K562 (cell line): ENCODE measurements around the gene SCARF1. TPM values are rescaled to one million over a fixed set of nuclear protein-coding genes. Genes with fewer than 3 reads are reported as not detected.

Source experiments
- BCL6 ChIP-seq: fragments of 250-450 bp; sonication (Bioruptor Pico); IDR thresholded peaks from 2 replicates; pipeline ENCODE4 v1.4.0; 2020
- DEAF1 ChIP-seq: fragments of 450-650 bp; formaldehyde crosslinking; IDR thresholded peaks from 2 replicates; pipeline ENCODE4 v1.4.0; 2020; ENCODE audit warnings: mild to moderate bottlenecking, moderate library complexity
- HMGN3 ChIP-seq: IDR thresholded peaks from 2 replicates; pipeline ENCODE4 v1.6.1; 2011; ENCODE audit warnings: borderline replicate concordance, low read depth, mild to moderate bottlenecking, mixed read lengths, low read length; ENCODE audit not compliant: insufficient read length; ENCODE audit errors: extremely low read depth
- JUN ChIP-seq, 2 experiments: sonication (generic) in 1 of 2; formaldehyde crosslinking in 1 of 2; IDR thresholded peaks; 2 replicates each; pipeline versions ENCODE4 v1.6.1 to v1.8.0; 2012 to 2022; ENCODE audit warnings: borderline replicate concordance in 2 of 2, mild to moderate bottlenecking in 2 of 2, improper control_type of control experiment in 1 of 2, low read depth in 1 of 2, low read length in 1 of 2, missing genetic modification reagents in 1 of 2
- PHB2 ChIP-seq: fragments of 450-650 bp; IDR thresholded peaks from 2 replicates; pipeline ENCODE4 v1.6.1; 2017; ENCODE audit warnings: low read depth
- SREBF2 ChIP-seq: sonication (generic); formaldehyde crosslinking; IDR thresholded peaks from 2 replicates; pipeline ENCODE4 v1.4.0; 2020; ENCODE audit warnings: mild to moderate bottlenecking, missing genetic modification reagents
- TSC22D4 ChIP-seq: fragments of 450-650 bp; IDR thresholded peaks from 2 replicates; pipeline ENCODE4 v1.6.1; 2016; ENCODE audit warnings: missing genetic modification characterization, missing biosample characterization, control low read depth
- ZKSCAN3 ChIP-seq: fragments of 250-450 bp; sonication (Bioruptor Pico); IDR thresholded peaks from 2 replicates; pipeline ENCODE4 v1.4.0; 2020
- ZNF77 ChIP-seq: fragments of 250-450 bp; sonication (Bioruptor Pico); IDR thresholded peaks from 2 replicates; pipeline ENCODE4 v1.5.0; 2020
- polyA plus RNA-seq, 8 experiments: library from polyadenylated mRNA; depleted of rRNA in 4 of 8; stranded (reverse) in 5 of 8; unstranded in 3 of 8; fragments of >200 nt; fragmentation: Nextera tagmentation in 2 of 8; fragmentation: Illumina TruSeq in 1 of 8; extraction: Ambion mirVana in 2 of 8; extraction: Trizol in 1 of 8; gene quantifications; 2 replicates each; pipeline versions ENCODE4 v1.2.1 to v1.2.3, GENCODE V29; 2011 to 2014; ENCODE audit warnings: inconsistent platforms in 1 of 8, missing spikeins in 1 of 8
- total RNA-seq, 7 experiments: library from RNA; depleted of rRNA in 6 of 7; stranded (reverse); fragments of >200 nt in 6 of 7; fragmentation: Illumina TruSeq in 2 of 7; extraction: Trizol in 2 of 7; gene quantifications; 2 replicates each; pipeline versions ENCODE4 v1.2.1 to v1.2.3, GENCODE V29; 2011 to 2021; ENCODE audit warnings: low replicate concordance in 1 of 7
- TF ChIP-seq, protein P1 (sequence below), 2 experiments: fragments of 450-650 bp; IDR thresholded peaks; 2 replicates each; pipeline ENCODE4 v1.6.1; 2018; ENCODE audit warnings: mild to moderate bottlenecking in 2 of 2, low read depth in 1 of 2; ENCODE audit not compliant: partially characterized antibody in 2 of 2
- TF ChIP-seq, protein P2 (sequence below), 2 experiments: IDR thresholded peaks; 2 replicates each; pipeline ENCODE4 v1.6.1; 2012; ENCODE audit warnings: improper control_type of control experiment in 2 of 2, low read depth in 2 of 2, low read length in 2 of 2, borderline replicate concordance in 1 of 2
- TF ChIP-seq, protein P3 (sequence below): fragments of 250-450 bp; sonication (Bioruptor Pico); IDR thresholded peaks from 2 replicates; pipeline ENCODE4 v1.4.0; 2020; ENCODE audit warnings: mild to moderate bottlenecking
- TF ChIP-seq, protein P4 (sequence below): fragments of 250-450 bp; sonication (Bioruptor Pico); IDR thresholded peaks from 2 replicates; pipeline ENCODE4 v1.6.1; 2021; ENCODE audit warnings: mild to moderate bottlenecking

Gene SCARF1
- total and polyA plus RNA-seq, 9 of the 15 experiments (the other 6 are each of a cell fraction or from before 2014, with no cell fraction given), result 0.04 to 2.1 (median 0.63) TPM

DNA sequence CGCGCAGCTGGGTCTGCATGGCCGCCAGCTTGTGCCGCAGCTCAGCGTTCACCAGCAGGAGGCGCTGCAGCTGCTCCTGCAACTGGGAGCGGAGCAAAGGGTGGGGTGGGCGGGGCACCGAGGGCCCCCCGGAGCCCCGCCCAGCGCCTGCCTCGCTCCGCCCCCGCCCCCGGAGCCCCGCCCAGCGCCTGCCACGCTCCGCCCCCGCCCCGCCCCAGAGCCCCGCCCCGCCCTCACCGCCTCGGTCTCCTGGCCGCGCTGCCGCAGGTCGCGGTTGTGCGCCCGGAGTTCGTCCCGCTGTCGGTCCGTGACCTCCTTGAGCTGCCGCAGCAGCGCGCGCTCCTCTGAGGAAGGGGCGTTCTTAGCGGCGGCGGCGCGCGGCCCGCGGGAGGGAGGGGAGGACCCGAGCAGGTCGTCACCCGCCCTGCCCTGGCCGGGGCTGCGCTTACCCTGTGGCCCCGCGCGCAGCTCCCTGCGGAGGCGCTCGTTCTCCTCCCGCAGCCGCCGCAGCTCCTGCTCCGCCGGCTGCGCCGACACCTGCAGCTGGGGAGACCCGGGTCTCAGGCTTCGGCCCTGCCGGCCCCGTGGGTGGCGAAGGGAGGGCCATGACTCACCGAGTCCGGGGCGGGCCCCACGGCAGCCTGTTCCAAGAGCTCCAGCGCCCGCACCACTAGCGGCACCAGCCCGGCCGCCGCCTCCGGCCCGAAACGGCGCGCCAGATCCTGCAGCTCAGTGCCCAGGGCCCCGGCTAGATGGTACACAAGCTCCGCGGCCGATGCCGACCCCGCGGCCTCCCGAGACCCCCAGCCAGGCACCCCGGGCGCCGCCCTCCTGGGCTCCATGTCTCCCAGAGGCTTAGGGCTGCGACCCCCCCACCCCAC lies 3.7 kb upstream of the SCARF1 start (continued):
- TF ChIP-seq, protein P1, sequence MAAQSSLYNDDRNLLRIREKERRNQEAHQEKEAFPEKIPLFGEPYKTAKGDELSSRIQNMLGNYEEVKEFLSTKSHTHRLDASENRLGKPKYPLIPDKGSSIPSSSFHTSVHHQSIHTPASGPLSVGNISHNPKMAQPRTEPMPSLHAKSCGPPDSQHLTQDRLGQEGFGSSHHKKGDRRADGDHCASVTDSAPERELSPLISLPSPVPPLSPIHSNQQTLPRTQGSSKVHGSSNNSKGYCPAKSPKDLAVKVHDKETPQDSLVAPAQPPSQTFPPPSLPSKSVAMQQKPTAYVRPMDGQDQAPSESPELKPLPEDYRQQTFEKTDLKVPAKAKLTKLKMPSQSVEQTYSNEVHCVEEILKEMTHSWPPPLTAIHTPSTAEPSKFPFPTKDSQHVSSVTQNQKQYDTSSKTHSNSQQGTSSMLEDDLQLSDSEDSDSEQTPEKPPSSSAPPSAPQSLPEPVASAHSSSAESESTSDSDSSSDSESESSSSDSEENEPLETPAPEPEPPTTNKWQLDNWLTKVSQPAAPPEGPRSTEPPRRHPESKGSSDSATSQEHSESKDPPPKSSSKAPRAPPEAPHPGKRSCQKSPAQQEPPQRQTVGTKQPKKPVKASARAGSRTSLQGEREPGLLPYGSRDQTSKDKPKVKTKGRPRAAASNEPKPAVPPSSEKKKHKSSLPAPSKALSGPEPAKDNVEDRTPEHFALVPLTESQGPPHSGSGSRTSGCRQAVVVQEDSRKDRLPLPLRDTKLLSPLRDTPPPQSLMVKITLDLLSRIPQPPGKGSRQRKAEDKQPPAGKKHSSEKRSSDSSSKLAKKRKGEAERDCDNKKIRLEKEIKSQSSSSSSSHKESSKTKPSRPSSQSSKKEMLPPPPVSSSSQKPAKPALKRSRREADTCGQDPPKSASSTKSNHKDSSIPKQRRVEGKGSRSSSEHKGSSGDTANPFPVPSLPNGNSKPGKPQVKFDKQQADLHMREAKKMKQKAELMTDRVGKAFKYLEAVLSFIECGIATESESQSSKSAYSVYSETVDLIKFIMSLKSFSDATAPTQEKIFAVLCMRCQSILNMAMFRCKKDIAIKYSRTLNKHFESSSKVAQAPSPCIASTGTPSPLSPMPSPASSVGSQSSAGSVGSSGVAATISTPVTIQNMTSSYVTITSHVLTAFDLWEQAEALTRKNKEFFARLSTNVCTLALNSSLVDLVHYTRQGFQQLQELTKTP (IDR thresholded peaks at IDR 0.05; ENCODE audit: low read depth in 1 of 2, partially characterized antibody in 2 of 2), result no peak
- TF ChIP-seq JUN (IDR thresholded peaks at IDR 0.05; ENCODE audit: borderline replicate concordance, low read depth, low read length) (no peak), JUN (CRISPR knock-in tag; IDR thresholded peaks at IDR 0.05; ENCODE audit: borderline replicate concordance) (no peak), TSC22D4 (tag) (no peak), SREBF2 (CRISPR knock-in tag) (no peak), ZNF77 (CRISPR knock-in tag) (no peak), ZKSCAN3 (CRISPR knock-in tag) (no peak), BCL6 (CRISPR knock-in tag) (no peak), PHB2 (no peak), DEAF1 (CRISPR knock-in tag) (no peak), HMGN3 (no peak)
- TF ChIP-seq, protein P2, sequence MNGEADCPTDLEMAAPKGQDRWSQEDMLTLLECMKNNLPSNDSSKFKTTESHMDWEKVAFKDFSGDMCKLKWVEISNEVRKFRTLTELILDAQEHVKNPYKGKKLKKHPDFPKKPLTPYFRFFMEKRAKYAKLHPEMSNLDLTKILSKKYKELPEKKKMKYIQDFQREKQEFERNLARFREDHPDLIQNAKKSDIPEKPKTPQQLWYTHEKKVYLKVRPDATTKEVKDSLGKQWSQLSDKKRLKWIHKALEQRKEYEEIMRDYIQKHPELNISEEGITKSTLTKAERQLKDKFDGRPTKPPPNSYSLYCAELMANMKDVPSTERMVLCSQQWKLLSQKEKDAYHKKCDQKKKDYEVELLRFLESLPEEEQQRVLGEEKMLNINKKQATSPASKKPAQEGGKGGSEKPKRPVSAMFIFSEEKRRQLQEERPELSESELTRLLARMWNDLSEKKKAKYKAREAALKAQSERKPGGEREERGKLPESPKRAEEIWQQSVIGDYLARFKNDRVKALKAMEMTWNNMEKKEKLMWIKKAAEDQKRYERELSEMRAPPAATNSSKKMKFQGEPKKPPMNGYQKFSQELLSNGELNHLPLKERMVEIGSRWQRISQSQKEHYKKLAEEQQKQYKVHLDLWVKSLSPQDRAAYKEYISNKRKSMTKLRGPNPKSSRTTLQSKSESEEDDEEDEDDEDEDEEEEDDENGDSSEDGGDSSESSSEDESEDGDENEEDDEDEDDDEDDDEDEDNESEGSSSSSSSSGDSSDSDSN (IDR thresholded peaks at IDR 0.05; ENCODE audit: borderline replicate concordance in 1 of 2, low read depth in 2 of 2, low read length in 2 of 2), result peak; percentile 62 to 80; a peak in 1 of 4 replicates
- TF ChIP-seq, protein P3, sequence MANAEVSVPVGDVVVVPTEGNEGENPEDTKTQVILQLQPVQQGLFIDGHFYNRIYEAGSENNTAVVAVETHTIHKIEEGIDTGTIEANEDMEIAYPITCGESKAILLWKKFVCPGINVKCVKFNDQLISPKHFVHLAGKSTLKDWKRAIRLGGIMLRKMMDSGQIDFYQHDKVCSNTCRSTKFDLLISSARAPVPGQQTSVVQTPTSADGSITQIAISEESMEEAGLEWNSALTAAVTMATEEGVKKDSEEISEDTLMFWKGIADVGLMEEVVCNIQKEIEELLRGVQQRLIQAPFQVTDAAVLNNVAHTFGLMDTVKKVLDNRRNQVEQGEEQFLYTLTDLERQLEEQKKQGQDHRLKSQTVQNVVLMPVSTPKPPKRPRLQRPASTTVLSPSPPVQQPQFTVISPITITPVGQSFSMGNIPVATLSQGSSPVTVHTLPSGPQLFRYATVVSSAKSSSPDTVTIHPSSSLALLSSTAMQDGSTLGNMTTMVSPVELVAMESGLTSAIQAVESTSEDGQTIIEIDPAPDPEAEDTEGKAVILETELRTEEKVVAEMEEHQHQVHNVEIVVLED (CRISPR knock-in tag), result no peak
- TF ChIP-seq, protein P4, sequence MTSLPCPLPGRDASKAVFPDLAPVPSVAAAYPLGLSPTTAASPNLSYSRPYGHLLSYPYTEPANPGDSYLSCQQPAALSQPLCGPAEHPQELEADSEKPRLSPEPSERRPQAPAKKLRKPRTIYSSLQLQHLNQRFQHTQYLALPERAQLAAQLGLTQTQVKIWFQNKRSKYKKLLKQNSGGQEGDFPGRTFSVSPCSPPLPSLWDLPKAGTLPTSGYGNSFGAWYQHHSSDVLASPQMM (CRISPR knock-in tag), result no peak
